HG03139 (cell line): ENCODE data around the gene FAM43B.

ENCODE experiments used
- ATAC-seq: cut with Tn5 transposase; IDR thresholded peaks from one replicate; pipeline ENCODE4 v1.9.1; 2021; ENCODE audit not compliant: unreplicated experiment

FAM43B gene

DNA sequence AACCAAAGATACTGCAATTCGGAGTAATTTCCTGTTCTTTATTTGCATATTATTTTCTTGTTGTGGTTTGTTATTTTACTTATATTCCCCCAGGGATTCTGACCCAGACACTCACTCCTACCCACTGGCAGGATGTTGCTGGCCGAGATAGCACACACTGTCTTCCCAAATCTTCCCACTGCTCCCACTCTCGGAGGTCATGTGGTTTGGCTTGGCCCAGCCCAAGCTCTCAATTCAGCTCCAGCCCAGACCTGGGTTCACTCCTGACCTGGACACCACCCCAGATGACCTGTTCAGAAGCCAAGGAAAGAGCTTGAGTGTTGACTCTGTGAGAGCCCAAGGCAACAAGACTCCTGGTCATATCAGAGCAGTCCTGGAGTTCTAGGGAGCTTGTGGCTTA lies 1.2 kb upstream of the FAM43B start:
- ATAC-seq = no peak

DNA sequence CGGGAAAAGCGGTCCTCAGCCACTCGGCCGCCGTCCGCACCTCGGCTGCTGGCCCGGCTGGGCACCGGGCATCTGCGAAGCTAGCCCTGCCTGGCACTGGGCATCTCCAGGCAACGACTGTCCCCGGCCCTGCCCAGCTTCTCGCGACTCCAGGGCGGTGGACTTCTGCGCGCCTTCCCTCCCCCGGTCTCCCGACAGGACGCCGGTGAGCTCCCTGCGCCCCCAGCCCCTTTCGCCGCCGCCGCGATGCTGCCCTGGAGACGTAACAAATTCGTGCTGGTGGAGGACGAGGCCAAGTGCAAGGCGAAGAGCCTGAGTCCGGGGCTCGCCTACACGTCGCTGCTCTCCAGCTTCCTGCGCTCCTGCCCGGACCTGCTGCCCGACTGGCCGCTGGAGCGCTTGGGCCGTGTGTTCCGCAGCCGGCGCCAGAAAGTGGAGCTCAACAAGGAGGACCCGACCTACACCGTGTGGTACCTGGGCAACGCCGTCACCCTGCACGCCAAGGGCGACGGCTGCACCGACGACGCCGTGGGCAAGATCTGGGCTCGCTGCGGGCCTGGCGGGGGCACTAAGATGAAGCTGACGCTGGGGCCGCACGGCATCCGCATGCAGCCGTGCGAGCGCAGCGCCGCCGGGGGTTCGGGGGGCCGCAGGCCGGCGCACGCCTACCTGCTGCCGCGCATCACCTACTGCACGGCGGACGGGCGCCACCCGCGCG lies 514 bp downstream of the FAM43B start:
- ATAC-seq = no peak

DNA sequence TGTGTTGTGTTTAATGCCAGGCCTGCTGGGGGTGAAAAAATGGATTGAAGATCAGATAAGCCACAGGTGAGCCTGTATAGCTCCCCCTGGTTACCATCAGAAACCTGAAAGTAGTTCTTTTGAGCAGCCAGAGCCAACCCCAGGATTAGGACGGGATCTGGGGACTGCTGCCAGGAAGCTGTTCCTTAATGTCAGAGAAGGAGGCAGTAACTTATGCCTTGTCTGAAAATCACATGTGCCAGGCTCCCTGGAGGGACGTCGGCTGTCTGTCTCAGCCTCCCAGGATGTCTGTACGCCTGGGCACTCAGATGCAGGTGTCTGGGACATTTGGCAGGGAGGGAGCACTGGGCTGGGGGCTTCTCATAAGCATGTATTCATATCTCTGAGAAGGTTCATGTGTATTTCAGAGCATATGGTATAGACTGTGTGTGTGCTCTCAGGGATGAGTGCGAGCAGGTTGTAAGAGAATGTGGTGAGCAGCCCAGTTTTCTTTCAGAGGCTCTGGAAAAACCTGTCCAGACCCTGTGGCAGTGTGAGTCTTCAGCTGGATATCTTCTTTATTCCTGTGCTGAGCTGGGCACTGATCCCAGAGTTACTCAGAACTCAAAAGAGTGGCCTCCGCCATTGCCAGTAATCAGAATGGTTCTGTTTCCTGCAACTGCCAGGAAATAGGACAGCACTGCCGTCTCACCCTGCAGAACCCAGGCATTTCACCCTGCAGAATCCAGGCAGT lies 2.8 kb downstream of the FAM43B start:
- no peak for ATAC-seq

DNA sequence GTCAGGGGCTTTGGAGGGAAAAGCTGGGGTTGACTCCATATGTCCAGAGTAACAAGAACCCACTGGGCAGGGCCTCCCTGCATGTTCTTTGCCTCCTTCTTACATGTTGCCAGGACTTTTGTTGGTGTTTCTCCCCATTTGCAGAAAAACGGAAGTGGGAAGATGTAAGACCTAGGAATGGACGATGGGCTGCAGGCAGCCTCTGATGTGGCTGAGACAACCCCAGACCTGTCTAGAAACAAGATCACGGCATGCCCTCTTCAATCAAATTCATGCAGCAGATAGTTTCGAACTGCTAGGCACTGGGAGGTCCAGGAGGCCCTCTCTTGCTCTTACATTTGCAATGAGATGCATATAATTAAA lies 3.4 kb downstream of the FAM43B start:
- no peak for ATAC-seq

DNA sequence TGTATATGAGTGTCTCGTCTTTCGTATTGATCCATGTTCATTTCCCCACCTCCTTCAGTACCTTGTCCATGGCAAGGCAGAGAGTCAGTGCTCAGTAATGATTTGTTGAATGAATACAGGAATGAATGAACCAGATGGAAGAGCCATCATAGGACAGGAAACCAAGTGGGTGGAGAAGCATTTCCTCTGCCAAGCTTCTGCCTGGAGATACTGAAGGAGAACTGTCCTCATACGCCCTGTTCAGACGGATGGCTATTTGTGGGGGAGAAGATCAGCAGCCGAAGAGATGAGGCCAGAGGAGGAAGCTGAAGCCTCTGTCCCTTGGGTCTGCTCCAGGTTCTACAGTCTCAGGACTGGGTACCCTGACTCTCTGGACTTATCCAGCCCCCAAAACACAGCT lies 5.8 kb downstream of the FAM43B start:
- ATAC-seq = no peak

DNA sequence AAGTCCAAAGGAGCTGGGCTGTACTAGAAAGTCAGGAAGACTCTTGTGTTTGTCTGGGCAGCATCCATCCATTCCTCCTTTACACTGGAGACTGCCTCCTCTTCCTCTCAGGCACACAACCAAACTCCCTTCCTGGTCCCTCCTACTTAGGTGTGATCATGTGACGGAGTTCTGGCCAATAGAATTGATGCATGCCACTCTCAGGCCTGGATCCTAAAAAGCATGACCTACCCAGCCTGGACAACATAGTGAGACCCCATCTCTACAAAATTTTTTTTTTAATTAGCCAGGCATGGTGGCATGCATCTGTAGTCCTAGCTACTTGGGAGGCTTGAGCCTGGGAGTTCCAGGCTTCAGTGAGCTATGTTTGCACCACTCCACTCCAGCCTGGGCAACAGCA lies 8.6 kb downstream of the FAM43B start:
- no peak for ATAC-seq

DNA sequence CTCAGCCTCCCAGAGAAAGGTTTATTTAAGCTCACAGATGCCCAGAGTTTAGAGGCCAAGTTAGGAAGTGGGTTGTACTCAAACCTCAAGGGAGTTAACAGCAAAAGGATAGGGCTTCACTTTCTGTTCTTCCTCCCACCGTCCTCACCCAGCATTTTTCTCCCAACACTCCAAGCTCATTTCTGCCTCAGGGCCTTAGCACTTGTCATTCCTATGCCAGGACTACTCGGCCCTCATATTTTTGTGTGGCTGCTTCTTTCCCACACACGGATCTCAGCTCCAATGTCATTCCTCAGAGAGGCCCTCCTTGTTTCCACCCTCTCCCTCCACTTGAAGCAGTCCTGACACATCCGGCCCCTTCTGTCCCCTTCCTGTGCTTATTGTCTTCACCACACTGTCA lies 12.9 kb downstream of the FAM43B start:
- ATAC-seq = no peak

DNA sequence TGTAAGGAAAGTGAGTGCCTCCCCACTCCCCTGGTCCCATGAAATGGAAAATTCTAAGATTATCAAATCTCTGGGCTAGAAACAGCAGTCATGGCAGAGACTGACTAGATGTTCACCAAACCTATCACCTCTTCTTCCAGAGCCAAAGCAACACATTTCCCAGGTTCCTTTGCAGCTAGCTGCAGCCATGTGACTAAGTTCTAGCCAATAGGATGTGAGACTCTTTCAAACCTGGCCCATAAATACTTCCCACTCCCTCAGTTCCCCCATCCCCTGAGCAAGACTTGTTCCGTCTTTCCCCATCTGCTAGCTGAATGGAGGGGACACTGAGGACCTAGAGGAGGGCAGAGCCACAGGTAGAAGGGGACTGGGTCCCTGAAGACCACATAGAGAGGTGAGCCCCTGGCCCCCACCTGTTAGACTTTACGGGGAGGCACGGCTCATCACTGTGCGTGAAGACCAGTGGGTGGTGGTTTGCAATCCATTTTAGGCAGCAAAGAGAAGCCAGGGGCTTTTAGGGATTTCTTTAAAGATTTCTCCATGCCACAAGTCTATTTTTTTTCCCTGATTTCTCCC lies 17.2 kb downstream of the FAM43B start:
- ATAC-seq = no peak

DNA sequence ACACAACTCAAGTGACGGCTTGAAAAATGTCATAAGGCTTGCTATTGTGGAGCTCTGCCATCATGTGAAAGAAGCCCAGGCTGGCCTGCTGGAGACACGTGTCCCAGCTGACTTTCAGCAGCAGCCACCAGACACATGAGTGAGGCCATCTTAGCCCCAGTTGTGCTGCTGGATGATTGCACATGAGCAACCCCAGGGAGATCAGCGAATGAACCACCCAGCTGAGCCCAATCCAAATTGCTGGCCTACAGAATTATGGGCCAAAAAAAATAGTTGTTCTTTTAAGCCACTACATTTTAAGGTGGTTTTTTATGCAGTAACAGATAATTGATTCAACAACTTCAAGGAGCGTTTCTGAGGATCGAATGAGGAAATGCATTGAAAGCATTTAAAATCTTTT lies 19.1 kb downstream of the FAM43B start:
- ATAC-seq = no peak

DNA sequence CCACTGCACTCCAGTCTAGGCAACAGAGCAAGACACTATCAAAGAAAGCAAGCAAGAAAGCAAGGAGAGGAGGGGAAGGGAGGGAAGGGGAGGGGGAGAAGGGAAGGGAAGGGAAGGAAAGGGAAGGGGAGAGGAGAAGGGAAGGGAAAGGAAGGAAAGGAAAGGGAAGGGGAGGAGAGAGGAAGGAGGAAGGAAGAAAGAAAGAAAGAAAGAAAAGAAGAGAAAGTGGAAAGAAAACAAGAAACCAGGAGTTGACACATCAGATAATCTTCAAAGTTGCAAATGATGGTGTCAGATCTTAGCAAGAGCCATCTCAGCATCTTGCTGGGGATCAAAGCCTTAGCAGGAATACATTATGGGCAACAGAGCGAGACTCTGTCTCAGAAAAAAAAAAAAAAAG lies 21.6 kb downstream of the FAM43B start:
- no peak for ATAC-seq

DNA sequence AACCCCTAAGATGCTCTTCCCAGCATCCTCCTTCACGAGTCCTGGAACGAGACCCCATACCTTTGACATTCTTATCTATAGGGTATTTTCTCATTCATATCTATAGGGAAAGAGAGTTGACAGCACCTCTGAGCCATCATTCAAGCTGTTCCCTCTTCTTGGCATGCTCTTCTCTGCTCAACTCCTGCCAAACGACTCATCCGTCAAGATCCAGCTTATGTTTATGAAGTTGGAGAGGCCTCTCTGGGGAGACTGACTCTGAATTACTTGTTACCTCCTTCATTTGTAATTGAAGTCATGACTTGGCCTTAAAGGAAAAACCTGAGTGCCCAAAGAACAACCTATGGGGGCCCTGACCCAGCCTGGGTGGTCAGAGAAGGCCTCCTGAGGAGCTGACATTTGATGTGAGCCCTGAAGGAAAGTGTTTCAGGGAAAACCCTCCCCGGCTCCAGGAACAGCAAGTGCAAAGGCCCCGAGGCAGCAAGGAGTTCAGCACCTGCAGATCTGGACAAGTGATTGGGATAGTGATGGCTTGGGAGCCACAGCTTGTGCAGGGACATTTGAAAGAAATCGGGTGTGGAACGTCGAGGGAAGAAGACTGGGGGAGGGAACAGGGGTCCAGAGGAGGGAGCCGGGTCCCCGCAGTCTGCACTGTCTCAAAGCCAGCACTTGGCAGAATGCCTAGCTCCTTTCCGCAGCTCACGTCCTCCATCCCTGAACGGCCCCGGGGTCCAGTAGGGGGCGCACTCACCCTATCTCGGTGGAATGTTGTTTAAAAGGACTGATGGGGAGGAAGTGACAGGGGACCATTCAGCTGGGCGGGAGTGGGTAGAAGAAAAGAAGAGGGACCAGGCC lies 22.5 kb downstream of the FAM43B start:
- ATAC-seq = no peak

DNA sequence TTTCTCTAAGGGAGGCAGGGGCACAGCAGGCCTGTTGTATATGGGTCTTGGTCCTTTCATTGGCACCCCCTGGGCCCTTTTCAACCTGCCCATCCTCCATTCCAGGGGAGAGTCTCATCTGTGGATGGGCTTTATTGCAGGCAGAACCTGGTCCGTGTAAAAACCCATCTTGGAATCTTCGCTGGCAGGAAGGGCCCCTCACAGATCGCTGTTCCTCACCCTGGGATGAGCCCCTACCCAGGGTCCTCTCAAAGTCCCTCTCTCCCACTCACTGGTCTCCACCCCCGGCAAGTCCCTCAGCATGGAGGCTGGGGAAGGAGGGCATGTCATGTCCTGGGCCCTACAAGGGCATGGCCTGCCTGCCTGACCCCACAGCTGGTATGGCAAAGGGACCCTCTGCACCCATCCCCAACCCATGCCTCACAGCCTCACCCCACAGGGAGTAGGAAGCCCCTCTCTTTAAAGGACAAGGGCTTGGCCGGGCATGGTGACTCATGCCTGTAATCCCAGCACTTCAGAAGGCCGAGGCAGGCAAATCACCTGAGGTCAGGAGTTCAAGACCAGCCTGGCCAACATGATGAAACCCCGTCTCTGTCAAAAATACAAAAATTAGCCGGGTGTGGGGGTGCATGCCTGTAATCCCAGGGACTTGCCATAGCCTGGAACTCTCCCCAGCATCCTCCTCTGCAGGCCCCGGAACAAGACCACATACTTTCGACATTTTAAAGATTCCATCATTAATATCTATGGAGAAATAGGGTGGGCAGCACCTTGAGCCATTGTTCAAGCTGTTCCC lies 23.4 kb downstream of the FAM43B start:
- ATAC-seq = no peak

DNA sequence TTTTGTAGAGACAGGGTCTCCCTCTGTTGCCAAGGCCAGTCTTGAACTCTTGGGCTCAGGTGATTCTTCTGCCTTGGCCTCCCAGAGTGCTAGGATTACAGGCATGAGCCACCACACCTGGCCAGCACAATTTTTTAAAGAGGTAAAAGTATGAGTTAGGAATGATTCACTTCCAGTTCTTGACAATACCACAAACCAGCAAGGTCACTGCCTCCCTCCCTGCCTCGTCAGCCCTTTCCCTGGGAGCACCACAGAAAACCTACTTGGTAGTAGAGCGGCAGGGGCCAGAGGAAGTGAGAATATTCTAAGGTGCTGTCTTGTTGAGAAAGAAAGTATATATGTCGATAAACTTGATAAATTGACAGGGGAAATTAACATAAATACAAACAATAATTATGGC lies 25.7 kb downstream of the FAM43B start:
- ATAC-seq = no peak

DNA sequence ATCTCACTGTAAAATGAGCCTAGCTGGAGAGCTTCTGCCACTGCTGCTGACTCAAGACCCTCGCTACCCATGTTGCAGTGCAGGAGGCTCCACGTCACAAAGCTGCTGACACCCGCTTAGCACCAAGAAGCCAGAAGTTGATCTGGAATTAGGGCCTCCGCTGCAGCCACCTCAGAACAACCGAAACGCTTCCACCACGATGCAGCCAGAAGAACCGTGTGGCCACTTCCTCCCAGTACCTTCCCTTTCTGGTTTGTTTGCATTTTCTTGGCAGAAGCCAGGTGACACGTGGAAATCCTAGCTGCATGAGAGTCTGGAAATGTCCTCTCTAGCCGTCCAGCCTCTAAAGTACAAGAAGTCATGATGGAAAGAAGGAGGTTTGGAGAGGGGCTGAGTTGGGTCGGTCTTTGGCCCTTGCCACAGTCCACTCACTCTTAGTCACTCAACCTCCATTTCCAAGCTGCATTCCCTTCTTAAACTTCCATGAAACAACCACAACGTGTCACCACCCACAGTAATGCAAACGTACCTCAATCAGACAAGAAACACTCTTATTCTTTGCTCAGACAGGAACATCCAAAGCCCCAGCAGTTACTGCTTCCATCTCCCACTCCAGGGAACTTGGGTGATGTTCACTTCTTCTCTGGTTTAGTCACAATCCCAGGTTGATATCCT lies 26.5 kb downstream of the FAM43B start:
- ATAC-seq = no peak

DNA sequence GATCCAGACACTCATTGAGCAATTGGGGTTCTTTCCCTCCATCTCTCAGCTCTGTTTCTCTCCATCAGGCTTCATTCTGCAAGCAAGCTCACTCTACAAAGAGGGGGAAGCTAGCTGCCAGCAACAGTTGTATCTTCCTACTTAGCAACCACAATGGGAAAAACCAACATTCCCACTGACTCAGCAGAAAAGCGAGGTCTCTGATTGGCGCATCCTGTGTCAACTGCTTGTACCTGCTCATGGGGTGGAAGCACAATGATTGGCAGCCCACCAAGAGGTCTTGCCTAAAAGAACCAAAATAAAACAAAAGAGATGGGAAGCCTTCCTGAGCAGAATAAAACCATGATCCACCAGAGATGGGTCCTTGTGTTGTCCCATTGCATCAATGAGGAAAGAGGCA lies 32.5 kb downstream of the FAM43B start:
- no peak for ATAC-seq

DNA sequence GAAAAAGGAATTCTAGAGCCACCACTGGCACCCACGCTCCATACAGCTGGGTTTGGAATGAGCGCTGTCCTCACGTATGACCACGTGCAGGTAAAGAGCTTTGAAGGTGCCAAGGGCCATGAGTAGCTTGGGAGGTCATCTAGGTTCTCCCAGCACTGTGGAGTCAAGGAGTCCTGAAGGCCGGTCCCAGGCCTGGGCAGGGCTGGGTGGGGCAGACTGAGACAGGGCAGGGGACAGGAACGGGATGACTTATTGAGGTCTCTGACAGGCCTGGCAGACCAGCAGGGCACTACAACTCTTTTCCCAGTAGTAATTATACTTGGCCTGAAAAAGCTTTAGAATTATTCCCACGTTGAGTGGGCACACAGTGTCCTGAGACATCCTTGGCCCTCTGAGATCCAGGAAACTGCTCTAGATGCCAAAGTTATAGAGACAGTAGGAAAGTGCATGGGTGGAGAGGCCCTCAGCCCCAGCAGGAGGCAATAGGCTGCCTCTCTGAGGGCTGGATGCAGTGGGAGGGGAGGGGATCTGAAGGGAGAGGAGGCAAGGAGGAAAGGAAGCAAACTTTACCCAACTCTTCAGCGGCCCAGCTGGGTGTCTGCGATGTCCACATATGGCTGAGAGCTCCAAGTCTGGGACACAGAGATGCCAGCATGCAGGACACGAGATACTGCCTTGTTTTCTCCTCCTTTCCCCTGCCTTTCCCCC lies 34.7 kb downstream of the FAM43B start:
- no peak for ATAC-seq

DNA sequence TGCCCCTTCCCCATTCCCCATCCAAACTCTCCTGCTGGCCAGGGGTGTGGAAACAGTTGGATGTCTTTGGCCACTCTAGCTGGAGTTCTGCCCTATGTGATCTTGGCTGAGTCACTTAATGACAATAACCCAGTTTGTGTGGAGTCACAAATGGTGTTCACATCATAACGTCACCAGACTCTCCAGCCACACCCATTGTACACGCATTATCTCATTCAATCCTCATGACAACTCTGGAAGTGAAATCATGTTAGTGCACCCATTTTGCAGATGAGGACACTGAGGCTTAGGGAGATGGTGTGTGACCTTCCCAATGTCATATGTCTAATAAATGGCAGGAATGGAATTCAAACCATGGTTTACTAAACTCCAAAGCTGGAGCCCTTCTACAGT lies 35.3 kb downstream of the FAM43B start:
- ATAC-seq = no peak

DNA sequence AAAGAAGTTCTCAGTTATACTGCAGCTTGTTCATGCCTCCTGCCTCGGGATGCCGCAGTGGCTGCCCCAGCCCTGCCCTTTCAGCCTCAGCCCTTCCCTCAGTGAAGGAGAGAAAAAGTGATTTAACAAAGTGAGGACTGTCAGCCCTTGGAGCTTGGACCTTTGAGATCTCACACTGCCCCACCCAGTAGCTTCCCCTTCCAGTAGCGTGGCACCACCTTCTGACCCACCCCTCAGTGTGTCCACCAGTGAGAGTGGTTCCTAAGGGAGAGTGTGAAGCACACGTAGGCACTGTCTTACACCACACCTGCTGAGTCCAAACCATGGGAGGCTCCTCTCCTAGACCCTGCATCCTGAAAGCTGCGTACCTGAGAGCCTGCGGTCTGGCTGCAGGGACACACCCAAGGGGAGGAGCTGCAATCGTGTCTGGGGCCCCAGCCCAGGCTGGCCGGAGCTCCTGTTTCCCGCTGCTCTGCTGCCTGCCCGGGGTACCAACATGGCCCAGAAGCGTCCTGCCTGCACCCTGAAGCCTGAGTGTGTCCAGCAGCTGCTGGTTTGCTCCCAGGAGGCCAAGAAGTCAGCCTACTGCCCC lies 36.4 kb downstream of the FAM43B start, which contains the start of gene CDA:
Gene CDA (plus strand): TSS at position 464 of the 592 bp plus-strand sequence. CDS start 33 bp downstream, at position 497.
- no peak for ATAC-seq
